K562 (cell line): ENCODE measurements around the gene COL28A1. TPM values are rescaled to one million over a fixed set of nuclear protein-coding genes. Genes with fewer than 3 reads are reported as not detected.

Source experiments
- ATAC-seq: fragments of 200-7000 bp; cut with Tn5 transposase; 3 replicates; pipeline ENCODE4 v1.9.1; 2020; ENCODE audit warnings: moderate library complexity
- BruUV-seq: library from RNA; stranded (reverse); fragments of 400-500 nt; replicated peaks from 2 replicates; lab custom pipeline; 2021; lab: Mats Ljungman, UMichigan
- CTCF ChIA-PET: fragments of 300-600 bp; formaldehyde crosslinking; extraction: SDS; loops from one replicate; lab custom pipeline; 2021; ENCODE audit warnings: low intra/inter-chr PET ratio; lab: Yijun Ruan, JAX
- POLR2A ChIA-PET: fragments of 300-600, 350-650 bp; sonication (Branson Sonifier 250); formaldehyde crosslinking; extraction: SDS; loops from one replicate; lab custom pipeline; 2021; ENCODE audit warnings: antibody characterized with exemption, inconsistent platforms; lab: Yijun Ruan, JAX
- DNase-seq, 4 experiments: peaks; one replicate each; pipeline versions ENCODE4 v3.0.0 to v3.0.0-alpha.2; 2011 to 2018; ENCODE audit warnings: low spot score in 3 of 4, mixed read lengths in 3 of 4; ENCODE audit errors: extremely low read depth in 1 of 4
- FAIRE-seq: peaks from 2 replicates; lab custom pipeline; 2011; peaks lifted over from hg19 to GRCh38; lab: Jason Lieb, UNC
- H2AFZ ChIP-seq: 2 replicates; pipeline ENCODE4 v1.6.0; 2011; ENCODE audit warnings: low read depth, low read length, control low read depth, inconsistent platforms
- H3K27ac ChIP-seq: fragments of 200-600 bp; 3 replicates; pipeline ENCODE4 v1.8.0; 2011; ENCODE audit warnings: low read depth, mild to moderate bottlenecking, control low read depth, inconsistent platforms, low read length, moderate library complexity, mixed read lengths; ENCODE audit errors: extremely low read depth
- H3K27me3 ChIP-seq, 2 experiments: fragments of 300-600 bp in 1 of 2; 2 replicates in 1 of 2; 3 replicates in 1 of 2; pipeline versions ENCODE4 v1.6.0 to v1.8.0; 2011; ENCODE audit warnings: inconsistent platforms in 2 of 2, low read length in 2 of 2, mild to moderate bottlenecking in 1 of 2, mixed read lengths in 1 of 2, moderate library complexity in 1 of 2; ENCODE audit not compliant: control insufficient read depth in 2 of 2, insufficient read depth in 2 of 2
- H3K36me3 ChIP-seq: fragments of 300-600 bp; 3 replicates; pipeline ENCODE4 v1.8.0; 2011; ENCODE audit warnings: mild to moderate bottlenecking, low read length, inconsistent platforms; ENCODE audit not compliant: control insufficient read depth, insufficient read depth
- H3K4me1 ChIP-seq, 2 experiments: fragments of 200-600 bp in 1 of 2; replicated peaks in 1 of 2; 2 replicates in 1 of 2; 3 replicates in 1 of 2; pipeline versions ENCODE4 v1.5.1 to v1.8.0; 2011; ENCODE audit warnings: inconsistent platforms in 2 of 2, low read length in 2 of 2, mild to moderate bottlenecking in 1 of 2, mixed read lengths in 1 of 2, moderate library complexity in 1 of 2; ENCODE audit not compliant: control insufficient read depth in 2 of 2, insufficient read depth in 2 of 2
- H3K4me2 ChIP-seq: 2 replicates; pipeline ENCODE4 v1.6.1; 2011; ENCODE audit warnings: low read length, control low read depth, inconsistent platforms, mixed read lengths; ENCODE audit not compliant: insufficient read depth
- H3K4me3 ChIP-seq: fragments of 200-600 bp; sonication (generic), shearing (Covaris generic); 2 replicates; pipeline ENCODE4 v1.5.1; 2016; ENCODE audit warnings: control low read depth, inconsistent platforms
- H3K79me2 ChIP-seq: fragments of 200-600 bp; 3 replicates; pipeline ENCODE4 v1.8.0; 2011; ENCODE audit warnings: low read length, inconsistent platforms; ENCODE audit not compliant: control insufficient read depth, insufficient read depth
- H3K9ac ChIP-seq, 2 experiments: 2 replicates each; pipeline versions ENCODE4 v1.6.0 to v1.6.1; 2011; ENCODE audit warnings: low read depth in 2 of 2, low read length in 2 of 2, control low read depth in 1 of 2, inconsistent platforms in 1 of 2, mild to moderate bottlenecking in 1 of 2, mixed read lengths in 1 of 2; ENCODE audit not compliant: insufficient read depth in 1 of 2
- H3K9me1 ChIP-seq: one replicate; pipeline ENCODE4 v1.6.0; 2011; ENCODE audit warnings: inconsistent platforms, mild to moderate bottlenecking, low read length, moderate library complexity; ENCODE audit not compliant: control insufficient read depth, insufficient read depth
- H3K9me3 ChIP-seq: replicated peaks from 2 replicates; pipeline ENCODE4 v1.5.1; 2011; ENCODE audit warnings: low read depth, low read length, inconsistent platforms; ENCODE audit not compliant: control insufficient read depth, insufficient read depth
- H4K20me1 ChIP-seq: replicated peaks from 2 replicates; pipeline ENCODE4 v1.6.1; 2011; ENCODE audit warnings: low read length, inconsistent platforms, mixed read lengths; ENCODE audit not compliant: control insufficient read depth, insufficient read depth
- C11orf30 ChIP-seq: fragments of 450-650 bp; IDR thresholded peaks from 2 replicates; pipeline ENCODE4 v1.6.1; 2016; ENCODE audit warnings: low read depth, mild to moderate bottlenecking
- CHD7 ChIP-seq: fragments of 200-600 bp; sonication (generic); IDR thresholded peaks from one replicate; pipeline ENCODE4 v1.6.1; 2012; ENCODE audit warnings: mild to moderate bottlenecking, low read depth, low read length, inconsistent platforms
- GATAD2A ChIP-seq: fragments of 450-650 bp; IDR thresholded peaks from 2 replicates; pipeline ENCODE4 v1.6.1; 2017
- HEY1 ChIP-seq: fragments of 250-450 bp; sonication (Bioruptor Pico); IDR thresholded peaks from 2 replicates; pipeline ENCODE4 v1.5.0; 2020; ENCODE audit warnings: mild to moderate bottlenecking, moderate library complexity, borderline replicate concordance
- HNRNPH1 ChIP-seq: fragments of 200-400 bp; formaldehyde crosslinking; optimal IDR thresholded peaks from 2 replicates; pipeline ENCODE3; 2017; ENCODE audit warnings: low read depth, mild to moderate bottlenecking, low read length, moderate library complexity
- KDM1A ChIP-seq, 2 experiments: fragments of 450-650 bp; IDR thresholded peaks; 2 replicates each; pipeline ENCODE4 v1.6.1; 2016; ENCODE audit warnings: mild to moderate bottlenecking in 2 of 2
- MAFF ChIP-seq: IDR thresholded peaks from 2 replicates; pipeline ENCODE4 v1.6.1; 2012; ENCODE audit warnings: low read length, improper control_type of control experiment
- MAFG ChIP-seq: fragments of 450-650 bp; conservative IDR thresholded peaks from 2 replicates; pipeline ENCODE4 v1.6.1; 2016; ENCODE audit warnings: missing genetic modification characterization, missing compliant biosample characterization
- NCOA1 ChIP-seq: fragments of 450-650 bp; IDR thresholded peaks from 2 replicates; pipeline ENCODE4 v1.6.1; 2016; ENCODE audit warnings: low read depth
- SOX6 ChIP-seq: fragments of 450-650 bp; IDR thresholded peaks from 2 replicates; pipeline ENCODE4 v1.6.1; 2014; ENCODE audit warnings: mild to moderate bottlenecking
- THRAP3 ChIP-seq: fragments of 450-650 bp; IDR thresholded peaks from 2 replicates; pipeline ENCODE4 v1.6.1; 2016; ENCODE audit warnings: mild to moderate bottlenecking, inconsistent platforms, borderline replicate concordance
- ZBTB17 ChIP-seq: fragments of 450-650 bp; formaldehyde crosslinking; IDR thresholded peaks from 2 replicates; pipeline ENCODE4 v1.4.0; 2020; ENCODE audit warnings: mild to moderate bottlenecking
- ZNF316 ChIP-seq: fragments of 450-650 bp; IDR thresholded peaks from 2 replicates; pipeline ENCODE4 v1.6.1; 2016
- WGBS: fragments of 100-300 bp; shearing (Covaris generic); methylation state at CpG from one replicate; pipeline ENCODE4 v1.1.6; 2016; ENCODE audit warnings: low coverage, mixed read lengths; ENCODE audit not compliant: insufficient coverage; ENCODE audit errors: missing lambda C conversion rate; 5-methylcytosine and 5-hydroxymethylcytosine counted together
- in situ Hi-C: fragments of 300-500 bp; cut with MboI; formaldehyde crosslinking; loops from 4 replicates; pipeline ENCODE4 v1.15.0; 2018; ENCODE audit warnings: inconsistent platforms, mixed read lengths
- intact Hi-C: fragments of 100-400 bp; cut with micrococcal nuclease; formaldehyde crosslinking; loops from 2 replicates; pipeline ENCODE4 v1.14.2; 2022
- polyA plus RNA-seq, 8 experiments: library from polyadenylated mRNA; depleted of rRNA in 4 of 8; stranded (reverse) in 5 of 8; unstranded in 3 of 8; fragments of >200 nt; fragmentation: Nextera tagmentation in 2 of 8; fragmentation: Illumina TruSeq in 1 of 8; extraction: Ambion mirVana in 2 of 8; extraction: Trizol in 1 of 8; gene quantifications; 2 replicates each; pipeline versions ENCODE4 v1.2.1 to v1.2.3, GENCODE V29; 2011 to 2014; ENCODE audit warnings: inconsistent platforms in 1 of 8, missing spikeins in 1 of 8
- total RNA-seq, 7 experiments: library from RNA; depleted of rRNA in 6 of 7; stranded (reverse); fragments of >200 nt in 6 of 7; fragmentation: Illumina TruSeq in 2 of 7; extraction: Trizol in 2 of 7; gene quantifications; 2 replicates each; pipeline versions ENCODE4 v1.2.1 to v1.2.3, GENCODE V29; 2011 to 2021; ENCODE audit warnings: low replicate concordance in 1 of 7
- TF ChIP-seq, protein P1 (sequence below): fragments of 250-450 bp; sonication (Bioruptor Pico); IDR thresholded peaks from 2 replicates; pipeline ENCODE4 v1.5.0; 2021

Gene COL28A1
- total and polyA plus RNA-seq, 9 of the 15 experiments (the other 6 are each of a cell fraction or from before 2014, with no cell fraction given) = 0.03 to 0.13 (median 0.05) TPM; not detected in 3

GRCh38 chr7:7435978-7436377 lies 99.7 kb downstream of the COL28A1 start:
- CTCF ChIA-PET = no interaction called here
- FAIRE-seq = no peak
- Histone ChIP-seq H3K36me3 (no peaks in the 10 kb centered on the region), H3K27ac (no peak overlapping the region), H3K9me1 (no peaks in the 10 kb centered on the region), H3K9ac (no peak overlapping the region), H3K27me3 (peaks cover 9 to 14% of the 10 kb centered on the region in 2 experiments; a peak in 4 of 5 replicates), H3K79me2 (no peaks in the 10 kb centered on the region), H4K20me1 (no peaks in the 10 kb centered on the region), H3K4me2 (no peak overlapping the region), H2AFZ (no peak overlapping the region), H3K4me3 (no peak overlapping the region), H3K9me3 (no peaks in the 10 kb centered on the region), H3K4me1 (no peaks in the 10 kb centered on the region)
- POLR2A ChIA-PET = interaction anchor here (0.7 kb wide), 1 partner anchor 211 kb away, joined by 3 read pairs; no protein-coding TSS in a partner anchor
- BruUV-seq = no TSS peak
- intact Hi-C loops (no loop called here), in situ Hi-C loops (no loop called here)
- no peak for ATAC-seq
- 6% methylated on average over 1 of the region's 1 CpG for whole genome bisulfite sequencing
- DNase-seq = no peak
- TF ChIP-seq KDM1A (IDR thresholded peaks at IDR 0.05) (no peak), GATAD2A (no peak), THRAP3 (no peak), NCOA1 (no peak), HNRNPH1 (no peak), CHD7 (no peak), ZNF316 (peak; percentile 90), MAFF (peak; percentile 85), MAFG (tag) (peak; percentile 69), SOX6 (no peak), ZBTB17 (CRISPR knock-in tag) (no peak), C11orf30 (peak; percentile 76), HEY1 (CRISPR knock-in tag) (no peak)
- TF ChIP-seq, protein P1, sequence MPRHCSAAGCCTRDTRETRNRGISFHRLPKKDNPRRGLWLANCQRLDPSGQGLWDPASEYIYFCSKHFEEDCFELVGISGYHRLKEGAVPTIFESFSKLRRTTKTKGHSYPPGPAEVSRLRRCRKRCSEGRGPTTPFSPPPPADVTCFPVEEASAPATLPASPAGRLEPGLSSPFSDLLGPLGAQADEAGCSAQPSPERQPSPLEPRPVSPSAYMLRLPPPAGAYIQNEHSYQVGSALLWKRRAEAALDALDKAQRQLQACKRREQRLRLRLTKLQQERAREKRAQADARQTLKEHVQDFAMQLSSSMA = no peak
